GM18873 (cell line): ENCODE measurements around the gene VPS37D.
"Not testable (repeated sequence)": the region's sequence is repeated elsewhere in the genome, so short reads cannot be mapped to it uniquely, and the experiment has no call there.

Source experiments
- ATAC-seq: cut with Tn5 transposase; IDR thresholded peaks from one replicate; pipeline ENCODE4 v1.9.1; 2021; ENCODE audit warnings: mild to moderate bottlenecking, moderate library complexity, moderate number of reproducible peaks; ENCODE audit not compliant: unreplicated experiment, low FRiP score

VPS37D gene

GRCh38 chr7:73667344-73668102 is at the start of gene VPS37D:
TSS of gene VPS37D (plus strand) at chr7:73667831. CDS start at chr7:73667959, 128 bp downstream.
- ATAC-seq, result peak; percentile 56

- ATAC-seq, result no peak
Measured at GRCh38 chr7:73618538-73618937, 49.1 kb upstream of the VPS37D start.

- not testable (repeated sequence) for ATAC-seq
Measured at GRCh38 chr7:73619394-73619793, 48.2 kb upstream of the VPS37D start.

GRCh38 chr7:73621168-73622063 is 46.2 kb upstream of the VPS37D start:
- no peak for ATAC-seq

- ATAC-seq, result no peak
Measured at GRCh38 chr7:73622527-73622908, 45.1 kb upstream of the VPS37D start.

GRCh38 chr7:73622909-73623797 is 44.5 kb upstream of the VPS37D start:
- no peak for ATAC-seq

GRCh38 chr7:73623798-73624668 is 43.6 kb upstream of the VPS37D start, which contains the start of gene MLXIPL:
TSS of gene MLXIPL (minus strand) at chr7:73624522. CDS start at chr7:73624492, 30 bp downstream.
- no peak for ATAC-seq

- ATAC-seq, result no peak
Measured at GRCh38 chr7:73624669-73625001, 43.0 kb upstream of the VPS37D start.

GRCh38 chr7:73625276-73625675 is 42.4 kb upstream of the VPS37D start:
- ATAC-seq, result no peak

- ATAC-seq, result no peak
Measured at GRCh38 chr7:73626814-73627213, 40.8 kb upstream of the VPS37D start.

GRCh38 chr7:73628504-73628903 is 39.1 kb upstream of the VPS37D start:
- no peak for ATAC-seq

GRCh38 chr7:73631558-73631957 is 36.1 kb upstream of the VPS37D start:
- ATAC-seq, result no peak

GRCh38 chr7:73633323-73633722 is 34.3 kb upstream of the VPS37D start:
- no peak for ATAC-seq

GRCh38 chr7:73633844-73634243 is 33.8 kb upstream of the VPS37D start:
- no peak for ATAC-seq

GRCh38 chr7:73635428-73636200 is 32.0 kb upstream of the VPS37D start:
- no peak for ATAC-seq

- no peak for ATAC-seq
Measured at GRCh38 chr7:73638911-73639310, 28.7 kb upstream of the VPS37D start.

- no peak for ATAC-seq
Measured at GRCh38 chr7:73642834-73643233, 24.8 kb upstream of the VPS37D start.

GRCh38 chr7:73644688-73645286 is 22.8 kb upstream of the VPS37D start:
- no peak for ATAC-seq
